ACC112 (cell line): Measurements from ENCODE around the gene SMARCA4.
"Not testable (repeated sequence)": the region's sequence is repeated elsewhere in the genome, so short reads cannot be mapped to it uniquely, and the experiment has no call there.

Experiments used
- H2AFZ ChIP-seq: fragments of 200-600 bp; sonication (generic); one replicate; pipeline ENCODE4 v1.6.0; 2017; ENCODE audit warnings: antibody characterized with exemption, low read length; ENCODE audit not compliant: unreplicated experiment
- H3K27ac ChIP-seq: fragments of 200-600 bp; sonication (generic); 2 replicates; pipeline ENCODE4 v1.5.1; 2014; ENCODE audit warnings: low read depth, mild to moderate bottlenecking, antibody characterized with exemption, low read length, moderate library complexity
- H3K27me3 ChIP-seq: fragments of 200-600 bp; sonication (generic); 2 replicates; pipeline ENCODE4 v1.6.1; 2014; ENCODE audit warnings: mild to moderate bottlenecking, antibody characterized with exemption, low read length, moderate library complexity, mixed read lengths; ENCODE audit not compliant: insufficient read depth
- H3K36me3 ChIP-seq: fragments of 200-600 bp; sonication (generic); 2 replicates; pipeline ENCODE4 v1.6.1; 2016; ENCODE audit warnings: mild to moderate bottlenecking, antibody characterized with exemption, low read length, moderate library complexity, mixed read lengths; ENCODE audit not compliant: insufficient read depth
- H3K4me1 ChIP-seq: fragments of 200-600 bp; sonication (generic); one replicate; pipeline ENCODE4 v1.6.1; 2016; ENCODE audit warnings: low read length, mixed read lengths; ENCODE audit not compliant: insufficient read depth, unreplicated experiment, control insufficient read depth
- H3K4me3 ChIP-seq: fragments of 200-600 bp; sonication (generic); 2 replicates; pipeline ENCODE4 v1.5.1; 2014; ENCODE audit warnings: mild to moderate bottlenecking, low read depth, low read length
- H3K79me2 ChIP-seq: fragments of 200-600 bp; sonication (generic); one replicate; pipeline ENCODE4 v1.6.0; 2016; ENCODE audit warnings: low read length; ENCODE audit not compliant: control insufficient read depth, unreplicated experiment, insufficient read depth

Gene SMARCA4

GRCh38 chr19:11090014-11090263 is 129.1 kb downstream of the SMARCA4 start:
- Histone ChIP-seq H3K79me2 (peaks cover 31% of the 10 kb centered on the region), H3K4me3 (peak overlapping the region; percentile 99), H3K27ac (peak overlapping the region; percentile 94), H3K36me3 (peaks cover 10% of the 10 kb centered on the region), H3K4me1 (peaks cover 23% of the 10 kb centered on the region)
- H2AFZ ChIP-seq, H3K27me3 ChIP-seq: not testable (repeated sequence)

GRCh38 chr19:11090264-11090996 is 129.6 kb downstream of the SMARCA4 start:
- peak overlapping the region; percentile 99 for H3K27ac ChIP-seq
- H3K36me3 ChIP-seq = peaks cover 10% of the 10 kb centered on the region
- H3K27me3 ChIP-seq = no peaks in the 10 kb centered on the region
- H3K4me1 ChIP-seq = peaks cover 20% of the 10 kb centered on the region
- H3K79me2 ChIP-seq = peaks cover 31% of the 10 kb centered on the region
- no peak overlapping the region for H2AFZ ChIP-seq
- peak overlapping the region; percentile 99 for H3K4me3 ChIP-seq

- peaks cover 10% of the 10 kb centered on the region for H3K36me3 ChIP-seq
- no peaks in the 10 kb centered on the region for H3K27me3 ChIP-seq
- no peak overlapping the region for H2AFZ ChIP-seq
- peak overlapping the region; percentile 99 for H3K4me3 ChIP-seq
- H3K27ac ChIP-seq = peak overlapping the region; percentile 99
- H3K79me2 ChIP-seq = peaks cover 31% of the 10 kb centered on the region
- H3K4me1 ChIP-seq = peaks cover 27% of the 10 kb centered on the region
These were observed 130.3 kb downstream of the SMARCA4 start for GRCh38 chr19:11090997-11091702.

- Histone ChIP-seq H3K36me3 (peaks cover 10% of the 10 kb centered on the region), H3K27me3 (no peaks in the 10 kb centered on the region), H2AFZ (no peak overlapping the region), H3K4me3 (peak overlapping the region; percentile 99), H3K79me2 (peaks cover 31% of the 10 kb centered on the region), H3K4me1 (peaks cover 33% of the 10 kb centered on the region), H3K27ac (peak overlapping the region; percentile 99)
These were observed 130.9 kb downstream of the SMARCA4 start for GRCh38 chr19:11091703-11092153.

GRCh38 chr19:11092181-11092538 is 131.3 kb downstream of the SMARCA4 start:
- Histone ChIP-seq H3K4me3 (peak overlapping the region; percentile 99), H3K4me1 (peaks cover 35% of the 10 kb centered on the region), H3K79me2 (peaks cover 34% of the 10 kb centered on the region), H3K27me3 (no peaks in the 10 kb centered on the region), H3K36me3 (peaks cover 10% of the 10 kb centered on the region), H2AFZ (no peak overlapping the region), H3K27ac (peak overlapping the region; percentile 99)

- no peak overlapping the region for H3K4me3 ChIP-seq
- peaks cover 48% of the 10 kb centered on the region for H3K79me2 ChIP-seq
- peaks cover 29% of the 10 kb centered on the region for H3K4me1 ChIP-seq
- peaks cover 12% of the 10 kb centered on the region for H3K36me3 ChIP-seq
- no peaks in the 10 kb centered on the region for H3K27me3 ChIP-seq
- peak overlapping the region; percentile 99 for H3K27ac ChIP-seq
- no peak overlapping the region for H2AFZ ChIP-seq
These were observed 132.9 kb downstream of the SMARCA4 start for GRCh38 chr19:11093689-11094238.

GRCh38 chr19:11094520-11094894 is 133.7 kb downstream of the SMARCA4 start:
- peak overlapping the region; percentile 89 for H3K27ac ChIP-seq
- peak overlapping the region; percentile 35 for H3K4me3 ChIP-seq

GRCh38 chr19:11096210-11096841 is 135.5 kb downstream of the SMARCA4 start:
- peaks cover 19% of the 10 kb centered on the region for H3K36me3 ChIP-seq
- no peak overlapping the region for H2AFZ ChIP-seq
- H3K4me3 ChIP-seq = peak overlapping the region; percentile 45

More at GRCh38 chr19:11094520-11094894, 133.7 kb downstream of the SMARCA4 start:
- no peak overlapping the region for H2AFZ ChIP-seq
- H3K27me3 ChIP-seq = no peaks in the 10 kb centered on the region
- peaks cover 52% of the 10 kb centered on the region for H3K79me2 ChIP-seq
- peaks cover 13% of the 10 kb centered on the region for H3K36me3 ChIP-seq
- H3K4me1 ChIP-seq = peaks cover 28% of the 10 kb centered on the region

GRCh38 chr19:11097367-11097766 is 136.5 kb downstream of the SMARCA4 start:
- Histone ChIP-seq H3K36me3 (peaks cover 19% of the 10 kb centered on the region), H3K27ac (peak overlapping the region; percentile 89; the same call in 1 of the 2 replicates), H3K4me1 (peaks cover 28% of the 10 kb centered on the region), H3K79me2 (peaks cover 48% of the 10 kb centered on the region)
- H3K4me3 ChIP-seq, H2AFZ ChIP-seq, H3K27me3 ChIP-seq: not testable (repeated sequence)

More at GRCh38 chr19:11096210-11096841, 135.5 kb downstream of the SMARCA4 start:
- H3K79me2 ChIP-seq = peaks cover 51% of the 10 kb centered on the region
- no peaks in the 10 kb centered on the region for H3K27me3 ChIP-seq
- H3K4me1 ChIP-seq = peaks cover 28% of the 10 kb centered on the region
- H3K27ac ChIP-seq = peak overlapping the region; percentile 89

- no peak overlapping the region for H3K27ac ChIP-seq
- peaks cover 19% of the 10 kb centered on the region for H3K36me3 ChIP-seq
- H3K4me1 ChIP-seq = peaks cover 20% of the 10 kb centered on the region
- H3K27me3 ChIP-seq = no peaks in the 10 kb centered on the region
- no peak overlapping the region for H2AFZ ChIP-seq
- peaks cover 45% of the 10 kb centered on the region for H3K79me2 ChIP-seq
- H3K4me3 ChIP-seq = no peak overlapping the region
These were observed 137.5 kb downstream of the SMARCA4 start for GRCh38 chr19:11098327-11098726.
